CD4-positive, alpha-beta T cell treated with Interleukin-4 for 1 hour (primary cell): ENCODE data around the gene KLHL14.

Experiments used
- DNase-seq, 2 donors: peaks; one replicate each; pipeline ENCODE4 v3.0.0-alpha.2; 2020 to 2022

The KLHL14 gene

GRCh38 chr18:32770054-32770665 lies 2.7 kb downstream of the KLHL14 start:
- DNase-seq: no peak

- DNase-seq: no peak
These were observed 3.2 kb downstream of the KLHL14 start for GRCh38 chr18:32769586-32770053.

GRCh38 chr18:32769071-32769585 lies 3.7 kb downstream of the KLHL14 start:
- no peak for DNase-seq

- no peak for DNase-seq
These were observed 5.4 kb downstream of the KLHL14 start for GRCh38 chr18:32767400-32767799.

- DNase-seq: no peak
These were observed 8.1 kb downstream of the KLHL14 start for GRCh38 chr18:32764611-32765244.

- no peak for DNase-seq
These were observed 9.5 kb downstream of the KLHL14 start for GRCh38 chr18:32763293-32763692.

- no peak for DNase-seq
These were observed 11.6 kb downstream of the KLHL14 start for GRCh38 chr18:32761231-32761630.

GRCh38 chr18:32760391-32760790 lies 12.4 kb downstream of the KLHL14 start:
- peak in 1 of 2 donors; percentile 66 for DNase-seq

GRCh38 chr18:32759611-32760167 lies 13.1 kb downstream of the KLHL14 start:
- DNase-seq: no peak

GRCh38 chr18:32754508-32755263 lies 18.1 kb downstream of the KLHL14 start:
- DNase-seq: no peak

GRCh38 chr18:32753656-32754260 lies 19.1 kb downstream of the KLHL14 start:
- DNase-seq: no peak

- DNase-seq: no peak
These were observed 22.5 kb downstream of the KLHL14 start for GRCh38 chr18:32750328-32750727.

GRCh38 chr18:32749809-32750208 lies 23.0 kb downstream of the KLHL14 start:
- no peak for DNase-seq

GRCh38 chr18:32742579-32742978 lies 30.2 kb downstream of the KLHL14 start:
- no peak for DNase-seq

GRCh38 chr18:32735781-32736180 lies 37.0 kb downstream of the KLHL14 start:
- no peak for DNase-seq

GRCh38 chr18:32734442-32734841 lies 38.4 kb downstream of the KLHL14 start:
- DNase-seq: no peak

GRCh38 chr18:32732165-32732564 lies 40.7 kb downstream of the KLHL14 start:
- no peak for DNase-seq

GRCh38 chr18:32730620-32731091 lies 42.2 kb downstream of the KLHL14 start:
- DNase-seq: peak in 1 of 2 donors; percentile 27

GRCh38 chr18:32730068-32730467 lies 42.8 kb downstream of the KLHL14 start:
- no peak for DNase-seq

GRCh38 chr18:32724071-32724749 lies 48.6 kb downstream of the KLHL14 start:
- DNase-seq: no peak

- no peak for DNase-seq
These were observed 50.5 kb downstream of the KLHL14 start for GRCh38 chr18:32722279-32722678.

- DNase-seq: no peak
These were observed 55.7 kb downstream of the KLHL14 start for GRCh38 chr18:32717126-32717525.
